HG03378 (cell line): Measurements from ENCODE around the gene TAF10.

Experiments used
- ATAC-seq: cut with Tn5 transposase; IDR thresholded peaks from one replicate; pipeline ENCODE4 v1.9.1; 2021; ENCODE audit warnings: mild to moderate bottlenecking, moderate library complexity; ENCODE audit not compliant: unreplicated experiment

Gene TAF10

DNA sequence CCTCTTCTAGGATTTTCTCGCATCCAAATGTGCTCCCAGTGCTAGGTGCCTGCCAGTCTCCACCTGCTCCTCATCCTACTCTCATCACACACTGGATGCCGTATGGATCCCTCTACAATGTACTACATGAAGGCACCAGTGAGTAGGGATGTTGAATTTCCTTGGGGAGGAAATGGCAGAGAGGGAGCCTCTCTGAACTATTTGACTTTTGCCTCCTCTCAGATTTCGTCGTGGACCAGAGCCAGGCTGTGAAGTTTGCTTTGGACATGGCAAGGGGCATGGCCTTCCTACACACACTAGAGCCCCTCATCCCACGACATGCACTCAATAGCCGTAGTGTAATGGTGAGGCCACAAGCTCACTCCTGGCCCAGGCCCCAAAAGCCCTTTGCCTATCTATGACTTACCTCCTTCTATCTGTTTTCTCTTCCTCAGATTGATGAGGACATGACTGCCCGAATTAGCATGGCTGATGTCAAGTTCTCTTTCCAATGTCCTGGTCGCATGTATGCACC, 2.5 kb downstream of the TAF10 start:
- ATAC-seq, result no peak

DNA sequence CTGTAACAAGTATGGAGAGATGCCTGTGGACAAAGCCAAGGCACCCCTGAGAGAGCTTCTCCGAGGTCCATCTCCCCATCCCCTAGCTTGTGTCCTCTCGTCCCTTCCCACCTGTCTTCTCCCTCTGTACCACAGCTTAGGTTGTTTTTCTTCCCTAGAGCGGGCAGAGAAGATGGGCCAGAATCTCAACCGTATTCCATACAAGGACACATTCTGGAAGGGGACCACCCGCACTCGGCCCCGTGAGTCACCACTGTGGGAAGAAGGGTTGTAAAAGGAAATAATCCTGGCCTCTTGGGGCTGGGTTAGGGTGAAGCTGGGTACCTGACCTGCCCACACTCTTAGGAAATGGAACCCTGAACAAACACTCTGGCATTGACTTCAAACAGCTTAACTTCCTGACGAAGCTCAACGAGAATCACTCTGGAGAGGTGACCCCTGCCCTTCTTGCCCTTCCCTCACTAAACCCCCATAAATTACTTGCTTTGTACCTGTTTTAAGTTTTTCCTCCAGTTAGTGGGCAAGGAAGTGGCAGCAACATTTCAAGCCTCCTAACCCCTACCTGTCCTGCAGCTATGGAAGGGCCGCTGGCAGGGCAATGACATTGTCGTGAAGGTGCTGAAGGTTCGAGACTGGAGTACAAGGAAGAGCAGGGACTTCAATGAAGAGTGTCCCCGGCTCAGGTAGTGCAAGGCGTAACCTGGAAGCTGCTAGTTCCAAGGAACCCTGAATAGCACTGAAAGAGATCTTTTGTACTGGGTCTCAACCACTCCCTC, 3.1 kb downstream of the TAF10 start:
- ATAC-seq, result no peak

DNA sequence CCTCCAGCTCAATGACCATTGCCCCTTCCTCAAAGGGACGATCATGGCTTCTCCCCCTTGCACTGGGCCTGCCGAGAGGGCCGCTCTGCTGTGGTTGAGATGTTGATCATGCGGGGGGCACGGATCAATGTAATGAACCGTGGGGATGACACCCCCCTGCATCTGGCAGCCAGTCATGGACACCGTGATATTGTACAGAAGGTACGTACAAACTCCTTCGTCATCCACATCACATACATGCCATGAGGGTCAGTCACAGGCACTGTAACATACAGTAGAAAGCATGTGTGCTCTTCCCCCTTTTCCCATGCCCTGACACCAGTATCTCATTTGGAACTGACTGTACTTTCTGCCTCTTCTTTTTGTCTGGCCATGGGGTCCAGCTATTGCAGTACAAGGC, 4.0 kb downstream of the TAF10 start:
- ATAC-seq, result no peak

DNA sequence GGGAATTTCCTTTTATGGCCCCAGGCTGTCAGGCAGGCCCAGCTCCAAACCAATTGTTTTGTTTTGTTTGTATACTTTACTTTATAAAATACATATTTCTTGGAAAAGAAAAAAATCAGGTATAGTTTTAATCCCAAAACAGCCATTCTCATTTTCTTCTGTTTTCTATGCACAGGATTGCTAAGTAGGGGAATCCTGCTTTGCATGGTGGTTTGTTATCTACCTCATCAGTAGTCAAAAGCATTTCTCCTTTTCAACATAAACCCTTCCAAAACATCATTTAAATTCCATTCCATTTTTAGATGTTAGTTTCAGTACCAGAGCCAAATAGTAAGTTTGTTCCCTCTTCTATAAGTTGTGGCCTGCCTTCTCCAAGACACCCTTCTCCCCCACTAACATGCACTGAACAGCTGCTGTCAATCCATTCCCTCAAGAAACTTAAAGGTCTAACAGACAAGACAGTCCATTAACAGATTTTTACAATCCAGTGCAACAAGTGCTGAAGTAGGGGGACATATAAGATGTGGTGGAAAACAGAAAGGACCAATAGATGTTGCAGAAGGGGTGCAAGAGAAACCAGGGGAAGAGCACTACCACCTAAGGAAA, 4.7 kb downstream of the TAF10 start:
- no peak for ATAC-seq

DNA sequence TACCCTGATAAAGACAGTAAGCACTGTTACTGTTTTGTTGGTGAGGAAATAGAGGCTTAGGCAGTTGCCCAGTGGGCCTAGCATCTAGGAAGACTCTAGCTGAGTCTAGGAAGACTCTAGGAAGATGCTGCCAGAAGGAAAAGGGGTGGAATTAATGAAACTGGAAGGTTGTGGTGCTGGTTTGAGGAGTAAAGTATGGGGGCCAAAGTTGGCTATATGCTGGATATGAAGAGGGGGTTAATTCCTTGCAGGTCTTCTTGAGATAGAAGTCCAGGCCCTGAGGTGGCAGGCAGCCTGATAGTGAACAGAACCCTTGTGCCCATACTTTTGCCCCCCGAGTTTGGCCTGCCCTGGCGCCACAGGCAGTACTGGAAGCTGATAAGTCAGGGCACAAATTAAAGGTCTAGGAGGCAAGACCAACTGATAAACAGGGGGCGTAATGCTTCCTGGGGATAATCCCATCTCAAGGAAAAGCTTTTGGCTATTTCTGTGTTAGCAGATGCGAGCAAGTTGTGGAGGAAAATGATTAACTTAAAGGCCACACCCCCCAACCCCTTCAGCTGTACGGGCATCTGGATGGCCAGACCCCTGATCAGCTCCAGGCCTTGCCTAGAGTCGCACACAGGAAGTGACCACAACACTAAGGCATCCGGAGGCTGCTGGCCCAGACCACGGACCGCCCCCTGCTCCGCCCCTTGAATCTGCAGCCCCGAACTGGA, 5.4 kb downstream of the TAF10 start:
- peak; percentile 46 for ATAC-seq

DNA sequence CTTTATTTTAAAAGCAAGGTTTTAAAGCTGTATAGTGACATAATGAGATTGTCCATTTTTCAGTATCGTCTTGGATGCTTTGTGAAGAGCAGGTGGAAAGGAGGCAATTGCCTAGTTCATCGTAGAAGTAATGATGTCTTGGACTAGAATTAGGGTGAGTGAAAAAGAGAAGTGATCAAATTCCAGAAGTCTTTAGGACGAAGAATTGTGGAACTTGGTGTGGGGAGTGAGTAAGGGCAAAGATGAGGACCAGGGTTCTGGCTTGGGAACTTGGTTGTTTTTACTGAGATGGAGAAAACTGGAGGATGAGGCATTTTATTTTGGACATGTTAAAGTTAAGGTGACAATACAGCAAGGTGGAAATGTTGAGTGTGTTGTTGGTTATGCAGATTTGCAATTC, 7.2 kb downstream of the TAF10 start:
- no peak for ATAC-seq

DNA sequence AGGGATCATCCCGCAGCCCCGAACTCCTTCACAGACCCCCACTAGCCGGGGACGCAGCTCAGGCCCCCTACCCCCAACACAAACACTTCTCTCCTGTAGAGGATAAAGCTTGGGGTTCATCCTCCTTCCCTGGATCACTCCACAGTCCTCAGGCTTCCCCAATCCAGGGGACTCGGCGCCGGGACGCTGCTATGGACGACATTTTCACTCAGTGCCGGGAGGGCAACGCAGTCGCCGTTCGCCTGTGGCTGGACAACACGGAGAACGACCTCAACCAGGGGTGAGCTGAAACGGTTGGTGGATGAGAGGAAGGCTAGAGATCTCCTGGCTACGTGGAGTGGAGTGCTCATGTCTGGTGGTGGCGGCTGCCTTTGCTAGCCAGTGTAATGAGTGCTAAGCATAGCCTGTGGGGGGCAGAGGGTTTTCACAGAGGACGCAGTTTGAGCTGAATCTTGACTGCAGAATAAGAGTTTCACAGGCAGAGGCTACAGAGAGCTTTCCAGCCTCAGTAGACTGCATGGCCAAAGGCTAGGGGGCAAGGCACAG, 7.9 kb downstream of the TAF10 start:
- peak; percentile 39 for ATAC-seq

DNA sequence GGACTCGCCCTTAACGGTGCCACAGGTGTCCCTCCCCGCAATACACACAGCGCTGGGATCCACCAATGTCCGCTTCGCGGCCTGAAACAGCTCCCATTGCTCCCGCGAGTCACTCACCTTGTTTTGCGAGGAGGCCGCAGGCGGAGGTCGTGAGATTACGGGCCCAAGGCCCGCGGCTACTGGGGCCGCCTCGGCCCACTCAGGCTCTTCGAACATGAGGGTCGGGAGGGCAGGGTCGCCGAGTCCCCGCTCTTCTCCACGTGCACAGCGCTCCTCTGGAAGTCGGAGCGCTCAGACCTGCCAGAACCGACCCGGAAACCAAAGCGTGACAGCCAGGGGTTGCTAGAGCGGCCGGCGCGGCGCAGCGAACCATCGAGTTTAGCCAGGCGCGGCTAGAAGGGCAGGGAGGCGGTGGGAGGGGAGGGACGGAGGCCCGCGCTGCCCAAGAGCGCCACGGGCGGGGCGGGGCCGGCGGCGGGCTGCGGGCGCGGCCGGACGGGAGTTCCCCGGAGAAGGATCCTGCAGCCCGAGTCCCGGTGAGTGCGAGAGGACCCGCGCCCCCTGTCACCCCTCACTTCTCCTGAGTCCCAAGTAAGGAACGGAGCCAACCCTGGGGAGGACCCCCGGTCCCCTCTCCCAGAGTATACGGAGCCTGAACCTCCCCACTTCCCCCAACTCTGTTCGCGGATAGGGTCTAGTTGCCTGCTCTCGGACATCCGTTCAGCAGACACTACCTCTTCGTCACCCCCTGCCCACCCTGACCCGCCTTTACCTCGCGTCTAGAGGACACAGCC, 8.5 kb downstream of the TAF10 start, which contains the start of the genes ILK and RRP8:
TSS of gene ILK (plus strand) at position 488 of the 794 bp plus-strand sequence. CDS start 498 bp downstream, outside the sequence.
TSS of gene RRP8 (minus strand) at position 330 of the 794 bp plus-strand sequence. CDS start at position 216, 114 bp downstream.
- ATAC-seq, result peak; percentile 50

DNA sequence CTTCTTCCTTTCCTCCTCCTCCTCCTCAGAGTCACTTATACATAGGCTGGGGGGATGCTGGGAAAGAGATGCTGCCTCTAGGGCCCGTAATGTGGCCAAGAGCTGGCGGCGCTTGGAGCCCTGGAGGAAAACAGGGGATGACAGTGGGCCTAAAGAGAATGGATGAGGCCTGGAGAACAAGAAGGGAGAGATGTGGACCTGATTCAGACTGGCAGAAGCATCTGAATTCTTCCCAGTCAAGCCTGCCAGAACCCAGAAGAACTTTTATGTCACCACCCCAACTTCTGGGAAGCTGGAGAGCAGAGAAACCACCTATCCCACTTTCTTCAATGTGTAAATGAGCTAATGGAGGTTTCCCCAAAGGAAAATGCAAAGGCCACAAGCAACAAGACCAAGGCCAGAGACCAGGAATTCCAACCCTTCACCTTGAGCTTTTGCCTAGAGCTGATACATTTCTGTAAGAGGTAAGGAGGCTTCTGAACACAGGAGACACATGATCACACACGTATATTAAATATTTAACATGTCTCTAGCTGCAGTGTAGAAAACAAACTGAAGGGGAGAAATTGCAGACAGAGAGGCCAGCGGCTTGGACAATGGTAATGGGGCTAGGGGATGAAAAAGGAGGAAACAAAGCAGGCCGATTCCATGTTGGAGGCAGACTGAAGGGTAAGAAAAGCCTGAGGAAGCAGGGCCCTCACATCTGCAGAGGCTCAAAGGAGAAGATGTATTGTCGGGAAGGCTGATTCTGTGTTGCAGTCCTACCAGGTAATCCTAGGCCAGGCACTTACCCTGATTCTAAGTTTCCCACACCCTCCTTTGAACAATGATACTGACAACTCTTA, 9.7 kb downstream of the TAF10 start:
- ATAC-seq, result no peak

DNA sequence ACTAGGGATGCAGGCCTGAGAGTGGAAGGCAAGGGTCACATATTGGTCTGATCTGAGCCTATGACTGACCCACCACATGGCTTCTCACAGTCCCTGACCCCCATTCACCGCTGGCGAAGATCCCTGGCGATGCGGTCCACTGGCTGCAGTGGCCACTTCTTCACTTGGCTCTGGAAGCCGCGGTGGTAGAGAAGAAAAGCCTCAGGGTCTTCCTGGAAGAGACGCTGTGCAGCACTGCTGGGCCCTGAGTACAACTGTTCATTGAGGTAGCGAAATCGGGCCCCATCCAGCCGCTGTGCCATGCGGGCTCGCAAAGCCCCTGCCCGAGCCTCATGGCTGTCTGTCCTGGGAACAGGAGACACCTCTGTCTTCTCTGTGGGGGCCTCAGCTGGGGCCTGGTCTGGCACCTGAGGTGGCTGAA, 11.0 kb downstream of the TAF10 start:
- ATAC-seq, result no peak

DNA sequence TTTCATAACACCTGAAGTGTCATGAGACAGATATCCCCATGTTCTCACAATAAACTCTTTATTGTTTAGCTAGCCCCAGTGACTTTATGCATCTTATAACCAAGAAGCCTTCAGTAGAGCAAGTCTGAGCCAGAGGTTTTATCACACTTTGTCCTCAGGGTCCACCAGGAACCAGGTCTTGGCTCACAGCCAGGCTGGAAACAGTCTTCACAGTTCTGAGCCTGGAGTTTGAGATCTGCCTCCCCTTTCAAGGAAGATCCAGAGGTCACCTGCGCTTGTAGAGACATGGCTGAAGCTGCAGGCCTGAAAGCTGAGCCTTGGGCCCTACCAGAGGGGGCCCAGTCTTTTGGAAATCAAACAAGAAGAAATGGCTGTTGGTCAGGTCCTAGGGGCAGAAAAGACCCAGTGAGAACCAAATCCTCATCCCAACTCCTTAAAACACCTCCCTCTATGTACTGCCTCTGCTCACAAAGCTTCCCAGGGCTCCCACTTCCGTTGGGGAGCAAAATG, 12.1 kb downstream of the TAF10 start:
- ATAC-seq, result no peak

DNA sequence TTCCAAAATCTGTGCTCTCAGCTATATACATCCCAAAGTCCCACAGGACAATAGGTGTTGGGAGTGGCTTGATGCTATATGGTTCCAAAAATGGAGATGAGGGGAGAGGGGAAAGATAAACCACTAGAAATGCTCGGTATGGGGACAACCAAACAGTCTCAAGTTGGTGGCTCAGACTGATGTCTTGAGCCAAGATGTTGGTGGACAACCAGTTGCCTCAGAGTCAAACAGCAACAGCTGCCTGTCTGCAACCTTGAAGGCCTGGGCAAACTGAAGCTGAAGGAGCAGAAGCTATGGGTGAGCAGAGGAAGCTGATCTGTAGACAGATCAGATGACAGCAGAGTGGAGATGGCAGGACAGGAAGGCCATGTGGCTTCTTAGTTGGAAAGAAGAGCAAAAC, 12.6 kb downstream of the TAF10 start:
- no peak for ATAC-seq

DNA sequence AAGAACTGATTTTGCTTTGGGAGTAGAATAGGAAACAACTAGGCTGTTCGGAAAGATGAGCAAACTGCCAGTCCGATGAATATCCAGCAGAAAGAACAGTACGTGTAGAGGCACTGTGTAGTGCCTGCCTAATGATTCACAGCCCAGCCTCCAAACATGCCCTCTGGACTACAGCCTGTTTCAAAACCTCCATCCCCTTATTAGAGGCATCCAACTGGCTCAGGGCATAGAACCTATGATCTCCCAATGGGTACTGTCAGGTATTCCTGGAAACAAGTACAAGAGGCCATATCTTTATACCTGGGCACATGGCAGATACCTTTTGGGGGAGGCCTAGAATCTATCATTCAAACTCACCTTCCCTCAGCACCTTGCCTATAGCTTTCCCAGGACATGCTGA, 13.5 kb downstream of the TAF10 start:
- no peak for ATAC-seq

DNA sequence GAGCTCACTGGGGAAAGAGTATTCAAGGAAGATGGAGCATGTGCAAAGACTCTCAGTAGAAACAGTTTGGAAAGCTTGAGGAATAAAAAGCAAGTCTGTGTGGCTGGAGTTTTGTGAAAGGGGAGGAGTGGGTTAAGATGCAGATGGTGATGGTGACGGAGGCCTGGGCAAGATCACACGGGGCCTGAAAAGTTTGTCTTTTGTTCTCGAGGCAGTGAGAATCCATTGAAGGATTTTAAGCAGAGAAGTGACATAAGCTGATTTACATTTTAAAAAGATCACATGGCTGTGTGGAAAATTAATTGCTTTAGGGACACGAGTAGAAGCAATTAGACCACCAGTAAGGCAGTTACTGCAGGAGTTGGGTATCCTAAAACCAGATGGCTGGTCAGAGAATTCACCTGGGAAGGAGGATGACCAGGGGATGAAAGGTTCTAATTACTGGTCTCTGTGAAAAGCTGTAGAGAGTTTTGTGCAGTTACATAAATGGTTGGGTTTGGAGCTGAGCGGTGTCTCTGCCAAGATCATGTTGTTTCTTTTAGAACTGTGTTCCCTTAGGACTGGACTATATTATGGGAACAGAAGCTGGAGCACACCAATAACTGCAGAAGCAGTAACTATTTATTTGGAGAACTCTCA, 15.7 kb downstream of the TAF10 start:
- ATAC-seq, result no peak

DNA sequence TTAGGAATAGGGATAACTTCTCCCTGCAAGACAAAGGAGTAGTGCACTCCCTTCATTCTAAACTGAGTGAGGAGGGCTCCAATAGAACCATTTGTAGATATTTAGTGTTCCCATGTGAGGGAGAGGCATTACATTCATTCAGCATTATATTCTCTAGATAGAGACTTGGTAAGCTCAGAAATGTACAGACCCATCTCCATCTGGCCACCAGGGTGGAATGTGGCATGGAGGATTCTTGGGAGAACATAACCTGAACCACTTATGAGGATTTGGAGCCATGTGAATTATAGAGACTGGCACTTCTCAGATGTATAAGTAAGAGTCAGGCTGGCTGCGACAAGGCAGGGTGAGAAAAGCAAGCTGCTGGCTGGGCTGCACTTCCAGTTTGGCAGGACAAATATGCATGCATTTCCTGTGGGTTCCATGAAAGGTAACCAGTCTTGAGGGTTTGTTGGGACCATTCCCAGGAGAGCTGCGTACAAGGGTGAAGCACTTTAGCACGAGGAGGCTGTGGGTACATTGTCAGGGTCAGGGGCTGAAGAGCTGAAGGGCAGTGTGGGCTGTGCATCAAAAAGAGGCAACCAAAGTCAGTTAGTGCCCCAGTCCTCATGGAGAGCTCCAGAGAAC, 17.8 kb downstream of the TAF10 start:
- ATAC-seq, result no peak

DNA sequence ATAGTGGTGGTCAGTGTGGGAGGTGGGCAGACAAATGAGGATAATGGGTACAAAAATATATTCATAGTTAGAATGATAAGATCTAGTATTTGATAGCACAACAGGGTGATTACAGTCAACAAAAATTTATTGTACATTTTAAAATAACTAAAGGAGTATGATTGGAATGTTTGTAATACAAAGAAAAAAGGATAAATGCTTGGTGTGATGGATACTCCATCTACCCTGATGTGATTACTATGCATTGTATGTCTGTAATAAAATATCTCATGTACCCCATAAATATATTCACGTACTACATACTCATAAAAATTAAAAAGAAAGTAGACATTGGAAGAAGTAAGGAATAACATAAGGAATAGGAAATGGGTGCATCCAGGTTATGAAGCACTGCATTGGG, 24.0 kb downstream of the TAF10 start:
- ATAC-seq, result no peak

DNA sequence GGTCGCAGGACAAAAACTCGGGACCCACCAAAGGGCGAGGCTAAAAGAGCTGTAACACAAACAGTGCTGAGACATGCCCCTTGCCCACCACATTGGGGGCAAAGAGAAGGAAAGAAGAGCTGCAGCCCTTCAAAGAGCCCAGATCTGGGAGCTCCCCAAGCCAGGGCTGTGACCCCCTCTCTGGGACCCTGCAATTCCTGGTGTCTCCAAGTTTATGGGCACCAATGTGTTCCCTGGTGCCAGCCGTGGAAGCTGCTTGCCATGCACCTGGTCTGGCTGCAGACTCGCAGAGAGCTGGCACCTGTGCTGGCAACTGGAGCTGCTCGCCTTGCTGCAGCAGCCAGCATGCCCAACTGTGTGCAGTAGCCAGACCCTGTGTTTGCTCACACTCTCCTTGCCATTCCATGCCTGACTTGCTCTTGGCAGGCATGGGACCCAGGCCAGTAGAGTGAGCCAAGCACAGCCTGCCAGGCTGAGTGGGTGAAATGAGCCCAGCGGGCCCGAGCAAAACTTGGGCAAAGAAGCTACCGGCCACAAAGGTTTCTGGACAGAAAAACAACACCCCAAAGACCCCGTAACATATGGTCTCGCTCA, 24.6 kb downstream of the TAF10 start:
- ATAC-seq, result no peak
